GM18499 (cell line): ENCODE data around the gene MT1G.
"Not testable (repeated sequence)": the region's sequence is repeated elsewhere in the genome, so short reads cannot be mapped to it uniquely, and the experiment has no call there.

Experiments
- ATAC-seq: cut with Tn5 transposase; IDR thresholded peaks from one replicate; pipeline ENCODE4 v1.9.1; 2021; ENCODE audit warnings: moderate number of reproducible peaks; ENCODE audit not compliant: insufficient read depth, unreplicated experiment

MT1G gene

GRCh38 chr16:56623637-56624036 lies 44.2 kb downstream of the MT1G start:
- no peak for ATAC-seq

- not testable (repeated sequence) for ATAC-seq
These were observed 44.7 kb downstream of the MT1G start for GRCh38 chr16:56623184-56623583.

GRCh38 chr16:56621665-56622445 lies 46.0 kb downstream of the MT1G start:
- not testable (repeated sequence) for ATAC-seq

GRCh38 chr16:56620339-56620897 lies 47.4 kb downstream of the MT1G start:
- ATAC-seq: no peak

GRCh38 chr16:56618138-56618537 lies 49.7 kb downstream of the MT1G start:
- no peak for ATAC-seq

GRCh38 chr16:56617212-56618085 lies 50.4 kb downstream of the MT1G start:
- ATAC-seq: no peak
